HG02642 (cell line): Measurements from ENCODE around the gene RALGAPA2.

ENCODE experiments used
- ATAC-seq: cut with Tn5 transposase; IDR thresholded peaks from one replicate; pipeline ENCODE4 v1.9.1; 2021; ENCODE audit warnings: mild to moderate bottlenecking; ENCODE audit not compliant: unreplicated experiment, poor library complexity

Gene RALGAPA2

DNA sequence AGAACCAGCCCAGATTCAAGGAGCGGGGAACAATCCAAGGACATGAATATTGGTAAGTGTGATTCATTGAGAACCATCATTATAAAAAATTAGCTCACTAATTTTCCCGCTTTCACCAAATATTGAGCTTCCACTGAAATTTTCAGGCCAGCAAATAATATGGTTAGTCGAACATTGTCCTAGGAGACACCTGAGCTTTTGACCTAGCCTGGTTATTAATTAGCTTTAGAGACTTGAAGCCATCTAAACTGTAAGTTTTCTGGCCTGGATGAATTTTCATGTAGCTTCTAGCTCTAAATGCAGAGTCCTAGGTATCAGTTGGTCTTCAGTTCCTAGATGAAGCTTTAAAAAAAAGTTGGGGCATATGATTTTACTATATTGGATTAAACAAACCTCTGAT, 17.1 kb upstream of the RALGAPA2 start:
- ATAC-seq, result no peak

DNA sequence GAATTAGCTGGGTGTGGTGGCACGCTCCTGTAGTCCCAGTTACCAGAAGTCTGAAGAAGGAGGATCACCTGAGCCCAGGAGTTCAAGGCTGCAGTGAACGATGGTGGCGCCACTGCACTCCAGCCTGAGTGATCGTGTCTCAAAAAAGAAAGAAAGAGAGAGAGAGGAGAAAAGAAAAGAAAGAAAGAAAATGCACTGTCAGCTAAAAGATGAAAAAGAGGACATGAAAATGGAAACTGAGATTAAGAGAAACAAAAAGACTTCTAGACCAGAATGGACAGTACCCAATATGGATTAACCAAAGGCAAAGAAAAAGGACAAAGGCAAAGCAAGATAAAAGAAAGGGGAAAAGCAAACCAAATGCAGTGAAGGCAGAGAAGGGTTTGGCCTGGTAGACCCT, 9.0 kb upstream of the RALGAPA2 start:
- no peak for ATAC-seq

DNA sequence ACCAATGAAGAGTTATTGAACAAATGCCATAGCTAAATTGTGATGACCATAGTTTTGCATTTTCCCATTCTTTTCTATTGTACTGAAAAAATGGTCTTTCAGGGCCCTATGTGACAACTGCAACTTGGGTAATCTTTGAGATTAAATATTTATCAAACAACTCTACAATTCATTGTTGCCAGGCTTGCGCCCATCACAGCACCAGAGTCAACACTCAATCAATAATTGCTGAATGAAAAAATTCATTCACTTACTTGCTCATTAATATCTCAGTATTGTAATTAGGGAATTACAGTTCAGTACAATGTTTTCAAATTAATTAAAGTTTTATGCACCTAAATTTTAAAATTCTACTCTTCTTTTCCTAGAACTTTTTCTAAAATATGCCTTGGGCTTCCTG, 7.7 kb upstream of the RALGAPA2 start:
- no peak for ATAC-seq

DNA sequence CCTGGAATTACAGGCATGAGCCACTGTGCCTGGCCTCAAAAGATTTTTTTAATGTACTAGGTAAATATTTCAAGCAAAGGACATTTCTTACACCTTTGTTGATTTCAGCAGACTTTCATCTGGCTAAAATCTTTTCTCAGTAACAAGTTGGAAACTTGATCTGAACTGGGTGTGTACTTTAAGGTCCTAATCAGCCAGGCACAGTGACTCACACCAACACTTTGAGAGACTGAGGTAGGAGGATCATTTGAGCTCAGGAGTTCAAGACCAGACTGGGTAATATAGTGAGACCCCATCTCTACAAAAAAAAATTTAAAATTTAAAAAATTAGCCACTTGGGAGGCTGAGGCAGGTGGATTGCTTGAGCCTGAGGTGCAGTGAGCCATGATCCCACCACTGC, 7.0 kb upstream of the RALGAPA2 start:
- no peak for ATAC-seq

DNA sequence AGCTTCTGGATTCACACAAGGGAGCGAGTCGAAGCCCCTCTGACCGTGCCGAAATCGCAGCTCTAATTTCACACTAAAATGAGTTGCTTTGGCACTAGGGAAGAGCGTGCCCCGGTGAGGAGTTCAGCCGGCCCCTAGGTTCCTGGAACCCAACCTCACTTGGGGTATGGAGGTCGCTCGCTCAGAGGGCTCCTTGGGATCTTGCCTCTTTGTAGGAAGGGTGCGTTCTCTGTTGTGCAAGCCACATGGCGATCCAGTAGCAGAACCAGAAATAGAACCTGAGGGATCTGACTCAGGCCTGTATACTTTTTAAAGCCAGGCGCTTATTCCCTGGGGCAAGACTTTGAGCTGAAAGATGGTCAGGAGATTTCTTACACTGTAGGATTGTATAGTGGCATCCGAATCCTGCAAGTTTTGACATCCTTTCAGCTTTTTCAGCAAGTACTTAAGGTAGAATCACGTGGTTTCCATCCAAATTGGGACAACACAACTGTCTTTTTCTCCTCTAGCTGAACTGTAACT, 861 bp upstream of the RALGAPA2 start:
- no peak for ATAC-seq

DNA sequence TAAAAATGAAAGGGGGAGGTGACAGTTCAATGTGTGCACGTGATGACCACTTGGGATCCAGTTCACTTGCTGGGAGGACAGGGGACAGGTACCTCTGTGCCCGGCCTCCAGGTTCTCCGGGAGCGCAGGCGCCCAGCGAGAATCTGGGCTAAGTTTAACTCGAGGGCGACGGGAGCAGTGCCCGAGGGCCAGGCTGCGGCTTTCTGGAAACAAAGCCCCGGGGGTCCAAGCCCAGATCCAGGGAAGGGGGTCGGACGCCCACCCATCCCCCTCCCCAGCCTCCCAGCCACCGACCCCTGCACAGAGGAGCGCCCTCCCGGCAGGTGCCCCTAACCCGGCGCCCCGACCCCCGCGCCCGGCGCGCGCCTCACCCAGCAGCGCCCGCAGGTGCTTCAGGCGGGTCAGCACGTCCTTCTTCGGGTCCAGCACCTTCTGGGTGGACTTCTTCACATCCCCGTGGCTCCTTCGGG, 405 bp downstream of the RALGAPA2 start:
- ATAC-seq, result peak; percentile 14

DNA sequence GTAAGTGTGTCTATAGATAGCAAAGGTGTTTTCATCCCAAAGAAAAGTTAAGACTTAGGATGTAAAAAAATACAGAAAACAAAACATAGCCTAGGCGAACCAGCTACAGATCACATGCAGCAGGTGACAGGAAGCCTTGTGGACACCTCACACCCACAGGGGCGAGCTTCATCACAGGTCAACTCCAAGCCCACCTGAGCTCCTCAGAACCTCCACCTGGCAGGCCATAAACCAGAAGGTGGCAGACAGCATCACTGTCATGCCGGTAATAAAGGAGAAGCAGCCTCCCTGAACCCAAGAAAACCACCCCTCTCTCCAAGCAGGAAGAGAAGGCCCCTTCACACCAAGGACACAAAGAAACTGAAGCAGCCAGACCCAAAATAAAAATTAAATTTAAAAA, 1.0 kb downstream of the RALGAPA2 start:
- no peak for ATAC-seq

DNA sequence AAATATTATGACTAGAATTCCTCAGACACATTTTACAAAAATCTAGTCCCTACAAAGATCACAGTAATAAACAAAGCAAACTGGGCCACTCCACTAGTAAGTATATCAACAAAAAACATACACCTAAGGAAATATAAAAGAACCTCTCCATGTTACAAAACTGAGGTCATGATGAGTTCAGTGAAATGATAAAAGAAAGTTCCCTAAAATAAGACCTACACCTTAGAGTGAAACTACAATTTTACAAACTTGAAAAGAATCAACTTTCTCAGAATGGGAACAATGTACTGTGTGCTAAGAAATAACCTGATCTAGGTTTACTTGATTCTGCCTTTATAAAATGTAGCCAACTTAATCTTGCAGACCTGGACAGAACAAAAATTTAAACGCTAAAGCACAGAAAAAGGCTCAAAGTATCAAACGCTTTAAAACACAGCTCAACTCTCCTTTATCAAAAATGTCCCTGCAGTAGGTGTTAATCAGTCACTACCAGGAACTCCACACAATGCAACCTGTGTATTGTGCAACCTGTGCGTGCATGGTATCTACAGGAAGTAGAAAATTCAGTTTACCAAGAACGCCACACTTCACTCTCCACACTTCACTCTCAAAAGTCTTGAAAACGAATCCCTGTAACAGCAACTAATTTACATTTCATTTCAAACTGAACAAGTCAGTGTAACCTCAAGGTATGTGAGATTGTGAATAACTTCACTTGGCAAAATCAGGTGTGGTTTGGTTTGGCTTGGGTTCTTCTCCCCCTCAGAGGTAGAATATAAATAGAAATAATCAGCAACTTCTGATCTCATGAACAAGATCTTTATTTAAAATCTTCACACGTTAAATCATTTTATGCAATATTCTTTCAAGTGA, 1.8 kb downstream of the RALGAPA2 start:
- ATAC-seq, result no peak

DNA sequence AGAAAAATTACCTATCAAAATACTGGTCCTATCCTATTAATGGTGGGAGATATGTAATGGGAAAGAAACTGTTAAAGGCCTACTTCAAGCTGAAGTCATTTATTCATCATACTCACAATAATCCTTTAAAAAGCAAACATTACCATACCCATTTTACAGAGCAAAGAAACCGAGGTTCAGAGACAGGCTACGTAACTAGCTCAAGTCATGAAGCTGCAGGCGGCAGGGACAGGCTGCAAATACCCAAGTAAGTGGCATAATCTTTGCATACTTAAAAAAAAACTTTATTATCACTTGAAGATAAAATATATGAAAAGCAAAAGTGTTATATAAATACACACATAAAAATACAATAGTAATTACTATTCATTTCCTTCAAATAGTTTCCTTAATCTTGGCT, 2.6 kb downstream of the RALGAPA2 start:
- ATAC-seq, result no peak

DNA sequence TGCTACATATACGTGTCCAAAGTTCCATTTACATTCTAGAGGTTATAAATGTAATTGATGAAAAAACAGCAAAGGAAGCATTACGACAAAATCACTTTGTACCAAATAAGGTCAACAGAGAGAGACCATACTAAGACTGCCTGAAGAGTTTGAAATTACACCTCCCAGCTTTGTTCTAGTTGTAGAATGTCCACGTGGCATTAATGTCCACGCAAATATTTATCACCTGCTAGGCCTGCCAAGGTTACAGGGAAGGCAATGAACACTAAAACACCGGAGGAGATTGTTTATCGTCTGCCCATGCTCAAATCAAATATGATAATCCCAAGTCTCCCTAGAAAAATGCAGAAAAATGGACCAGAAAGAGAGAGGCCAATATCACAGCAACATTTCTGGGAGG, 6.2 kb downstream of the RALGAPA2 start:
- ATAC-seq, result no peak

DNA sequence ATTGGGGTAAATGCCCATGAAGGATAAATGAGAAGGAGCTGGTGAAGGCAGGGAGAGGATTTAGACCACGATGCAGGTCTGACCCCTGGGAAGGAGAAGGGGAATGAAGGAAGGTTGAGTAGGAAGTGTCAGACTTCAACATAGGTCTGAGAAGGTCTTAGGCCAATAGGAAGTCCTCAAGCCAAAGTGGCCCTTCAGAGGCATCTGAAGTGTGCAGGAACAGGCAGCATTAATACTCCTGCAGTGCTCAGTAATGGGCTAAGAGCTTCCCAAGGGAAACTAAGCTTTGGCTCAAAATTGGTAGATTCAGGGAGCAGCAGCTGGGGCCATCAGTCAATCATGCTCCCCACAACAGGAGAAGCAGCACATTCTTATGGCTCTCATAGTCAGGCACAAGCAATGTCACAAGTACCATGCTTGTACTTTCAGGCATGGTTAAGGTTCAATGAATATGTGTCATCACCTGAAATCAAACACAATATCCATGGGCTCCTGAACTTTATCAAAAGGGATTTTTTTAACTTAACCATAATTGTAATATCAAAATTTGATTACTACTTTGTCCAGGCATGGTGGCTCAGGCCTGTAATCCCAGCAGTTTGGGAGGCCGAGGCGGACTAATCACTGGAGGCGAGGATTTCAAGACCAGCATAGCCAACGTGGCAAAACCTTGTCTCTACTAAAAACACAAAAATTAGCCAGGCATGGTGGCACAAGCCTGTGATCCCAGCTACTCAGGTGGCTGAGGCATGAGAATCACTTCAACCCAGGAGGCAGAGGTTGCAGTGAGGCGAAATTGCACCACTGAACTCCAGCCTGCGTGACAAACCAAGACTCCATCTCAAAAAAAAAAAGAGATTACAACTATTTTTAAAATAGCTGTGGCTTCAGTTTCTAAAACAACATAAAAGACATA, 9.9 kb downstream of the RALGAPA2 start:
- ATAC-seq, result no peak

DNA sequence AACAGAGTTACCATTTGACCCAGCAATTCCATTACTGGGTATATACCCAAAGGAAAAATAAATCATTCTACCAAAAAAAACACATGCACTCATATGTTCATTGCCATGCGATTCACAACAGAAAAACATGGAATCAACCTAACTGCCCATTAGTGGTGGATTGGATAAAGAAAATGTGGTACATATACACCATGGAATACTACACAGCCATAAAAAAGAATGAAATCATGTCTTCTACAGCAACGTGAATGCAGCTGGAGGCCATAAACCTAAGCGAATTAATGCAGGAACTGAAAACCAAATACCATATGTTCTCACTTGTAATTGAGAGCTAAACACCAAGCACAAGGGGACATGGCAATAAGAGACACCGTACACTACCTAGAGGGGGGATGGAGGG, 12.5 kb downstream of the RALGAPA2 start:
- ATAC-seq, result no peak

DNA sequence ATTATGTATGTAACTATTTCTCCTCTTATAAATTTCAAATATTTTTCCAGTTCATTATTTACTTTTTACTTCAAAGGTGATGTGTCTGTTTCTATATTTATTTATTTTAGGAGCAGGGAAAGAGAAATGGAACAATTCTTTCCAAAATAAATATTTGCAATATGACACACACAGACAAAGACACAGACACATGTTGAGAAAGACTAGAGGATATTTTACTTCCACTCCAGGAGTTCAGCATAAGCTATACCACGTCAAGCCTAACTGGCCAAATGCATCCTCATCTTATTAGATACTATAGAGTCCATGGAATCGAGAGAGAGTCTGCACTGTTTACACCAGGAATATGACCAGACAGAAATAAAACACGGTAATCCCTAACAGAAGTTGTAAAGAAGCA, 13.3 kb downstream of the RALGAPA2 start:
- ATAC-seq, result no peak

DNA sequence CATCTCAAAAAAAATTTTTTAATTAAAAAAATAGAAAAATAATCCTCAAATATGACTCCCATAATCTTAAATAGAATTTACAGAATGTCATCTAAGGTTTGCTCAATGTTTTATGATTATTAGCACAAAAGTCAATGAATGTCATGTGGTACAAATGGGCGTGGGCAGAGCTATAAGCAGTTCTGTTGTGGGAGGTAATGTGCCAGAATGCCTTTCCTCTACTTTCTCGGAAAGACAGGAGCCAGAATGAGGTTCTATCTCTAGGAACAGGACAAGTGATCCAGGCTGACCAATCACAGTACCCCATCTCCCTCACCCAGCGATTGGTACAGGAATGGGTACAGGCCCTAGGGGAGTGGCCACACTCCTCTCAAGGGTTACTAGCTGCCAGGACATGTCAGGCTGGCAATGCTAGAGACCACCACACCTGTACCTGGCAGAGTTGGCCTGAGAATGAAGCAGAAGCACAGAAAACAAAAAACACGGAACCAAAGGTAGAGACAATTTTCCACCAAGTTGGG, 15.1 kb downstream of the RALGAPA2 start:
- no peak for ATAC-seq

DNA sequence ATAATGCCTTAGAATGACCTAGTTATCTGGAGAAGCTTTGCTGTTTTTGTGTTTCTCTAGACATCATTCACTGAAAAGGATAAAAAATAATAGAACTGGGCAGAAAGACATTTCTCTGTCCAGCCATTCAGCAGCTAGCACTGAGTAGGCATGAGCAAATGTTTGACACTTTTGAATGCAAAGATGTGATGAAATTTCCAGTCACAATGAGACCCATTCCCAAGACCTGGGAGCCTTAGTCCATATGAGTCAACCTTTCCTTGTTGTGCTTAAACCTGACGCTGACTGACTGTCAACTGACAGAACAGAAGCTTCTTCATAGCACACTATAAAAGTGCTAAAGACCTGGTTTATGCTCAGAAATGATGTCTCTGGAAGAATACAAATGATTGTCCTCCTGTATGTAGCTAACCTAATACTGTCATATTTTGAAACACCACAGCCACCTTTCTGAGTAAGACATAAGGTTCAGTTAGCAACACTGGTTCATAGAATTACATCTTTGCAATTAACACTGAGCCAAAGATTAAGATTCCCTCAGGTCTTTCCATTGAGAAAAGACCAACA, 17.1 kb downstream of the RALGAPA2 start:
- no peak for ATAC-seq

DNA sequence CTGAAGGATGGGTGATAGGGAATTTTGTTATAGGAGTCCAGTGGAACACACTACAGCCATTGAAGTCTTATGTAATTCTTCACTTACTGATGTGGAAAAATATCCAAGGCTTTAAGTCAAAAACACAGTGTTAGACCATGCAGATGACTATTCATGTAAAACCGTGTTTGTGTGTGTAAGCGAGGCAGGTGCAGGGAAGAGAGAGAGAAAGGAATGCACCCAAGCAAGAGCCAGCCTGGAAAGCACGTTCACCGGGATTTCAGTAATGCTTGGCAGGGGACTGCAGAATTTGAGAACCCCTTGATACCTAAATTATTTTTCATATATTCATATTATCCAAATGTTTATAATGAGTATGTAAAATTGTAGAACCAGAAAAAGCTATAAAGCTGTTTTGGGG, 17.9 kb downstream of the RALGAPA2 start:
- no peak for ATAC-seq

DNA sequence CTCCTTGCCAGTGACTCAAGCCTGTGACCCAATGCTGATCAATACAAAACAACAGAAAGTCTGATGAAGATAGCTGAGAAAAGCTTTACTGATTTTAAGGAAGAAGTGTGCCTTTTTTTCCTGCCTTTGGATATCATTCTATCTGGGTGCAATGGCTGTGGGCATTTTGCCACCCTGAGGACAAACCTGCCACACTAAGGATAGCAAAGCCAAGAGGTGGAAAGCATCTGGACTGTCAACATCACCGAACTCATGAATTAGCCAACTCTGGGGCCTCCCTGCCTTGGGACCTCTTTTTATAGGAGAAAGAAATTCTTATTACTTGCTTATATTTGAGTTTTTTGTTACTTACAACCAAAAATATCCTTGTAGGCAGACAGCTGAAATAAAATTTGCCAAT, 19.9 kb downstream of the RALGAPA2 start:
- no peak for ATAC-seq

DNA sequence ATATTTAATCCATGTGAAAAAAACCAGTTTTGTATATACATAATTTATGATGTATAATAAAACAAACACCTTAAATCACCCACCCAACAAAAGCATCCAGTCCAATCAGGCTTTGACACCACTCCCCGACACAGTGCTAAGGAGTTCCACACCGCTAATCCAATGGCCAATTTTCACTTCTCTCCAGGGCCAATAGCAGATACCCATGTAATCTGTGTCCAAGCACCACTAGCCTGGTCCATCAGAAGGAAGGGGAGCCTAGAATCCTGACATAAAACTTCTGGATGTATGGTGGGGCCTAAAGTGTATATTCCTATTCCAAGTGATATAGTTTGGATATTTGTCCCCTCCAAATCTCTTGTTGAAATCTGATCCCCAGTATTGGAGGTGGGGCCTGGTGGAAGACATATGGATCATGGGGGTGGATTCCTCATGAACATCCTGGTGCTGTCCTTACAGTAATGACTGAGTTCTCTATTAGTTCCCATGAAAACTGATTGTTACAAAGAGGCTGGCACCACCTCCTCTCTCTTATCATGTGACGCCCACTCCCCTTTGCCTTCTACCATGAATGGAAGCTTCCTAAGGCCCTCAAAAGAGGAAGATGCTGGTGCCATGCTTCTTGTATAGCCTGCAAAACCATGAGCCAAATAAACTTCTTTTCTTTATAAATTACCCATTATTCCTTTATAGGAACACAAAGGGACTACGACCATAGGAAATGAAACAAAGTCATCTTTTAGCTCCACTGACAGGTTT, 20.8 kb downstream of the RALGAPA2 start:
- ATAC-seq, result peak; percentile 31

DNA sequence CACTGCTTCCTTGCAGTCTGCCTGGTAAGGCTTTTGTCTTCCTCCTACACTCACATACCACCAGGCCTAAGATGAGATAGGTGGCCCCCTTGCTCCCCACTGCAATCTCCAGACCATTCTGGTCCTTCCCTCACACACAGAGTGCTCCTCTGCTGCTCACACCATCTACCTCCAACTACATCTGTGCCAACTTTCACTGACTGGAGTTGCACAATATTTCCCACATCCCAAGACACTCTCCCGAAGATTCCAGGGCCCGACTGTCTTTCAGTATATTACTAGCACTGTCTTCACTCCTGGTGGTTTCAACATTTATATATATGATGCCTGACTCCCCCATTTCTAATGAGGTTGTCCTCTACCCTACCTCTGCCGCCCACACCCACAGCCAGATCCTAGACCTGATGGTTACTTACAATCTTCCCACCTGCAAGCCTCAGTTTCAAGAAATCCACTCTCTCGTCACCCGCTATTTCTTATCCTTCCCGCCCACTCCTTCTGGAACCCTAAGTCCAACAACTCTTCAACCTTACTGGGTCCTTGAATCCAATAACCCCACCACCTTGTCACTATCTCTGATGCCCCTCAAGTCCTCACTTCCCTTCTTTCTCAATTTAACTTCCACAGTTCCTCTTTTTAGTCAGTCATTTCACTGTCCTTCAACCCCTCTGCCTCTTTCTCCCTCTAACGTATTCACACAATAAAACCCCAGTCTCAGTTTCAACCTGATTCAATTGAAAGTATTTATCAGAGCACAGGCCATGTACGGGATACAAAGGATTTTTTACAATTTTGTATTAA, 21.6 kb downstream of the RALGAPA2 start:
- ATAC-seq, result peak; percentile 77
